Measurements from ENCODE around the gene MED22. TPM values are rescaled to one million over a fixed set of nuclear protein-coding genes. Genes with fewer than 3 reads are reported as not detected.

The MED22 gene
- total RNA-seq, 1 donor from 2014 or later, result 45.7 TPM

- DNase-seq (no peak), ATAC-seq (ENCODE audit: low read depth) (no peak)
- ChIA-PET CTCF (no interaction called here), POLR2A (no interaction called here)
- Mint-ChIP-seq H3K4me1 (peaks cover 46% of the 10 kb centered on the region), H3K36me3 (ENCODE audit: low read depth) (peaks cover 75% of the 10 kb centered on the region), H3K27ac (no peak overlapping the region), H3K27me3 (no peaks in the 10 kb centered on the region), H3K4me3 (no peak overlapping the region), H3K9me3 (no peaks in the 10 kb centered on the region)
- no peak for TF ChIP-seq CTCF (IDR thresholded peaks at IDR 0.05)
- intact Hi-C loops (cut with micrococcal nuclease), result no loop called here
These were observed 19.8 kb upstream of the MED22 start for GRCh38 chr9:133367778-133368177.

- ChIA-PET POLR2A (interaction anchor here (1.2 kb wide), 1 partner anchor 19 kb away, joined by 6 read pairs; the partner anchor contains the start of genes MED22 and RPL7A), CTCF (no interaction called here)
- peaks cover 40% of the 10 kb centered on the region for H3K4me1 Mint-ChIP-seq
- no peak overlapping the region for H3K4me3 Mint-ChIP-seq
- H3K27ac Mint-ChIP-seq, result no peak overlapping the region
- DNase-seq (no peak), ATAC-seq (ENCODE audit: low read depth) (no peak)
- TF ChIP-seq CTCF (IDR thresholded peaks at IDR 0.05), result no peak
- intact Hi-C loops (cut with micrococcal nuclease), result no loop called here
- H3K36me3 Mint-ChIP-seq (ENCODE audit: low read depth), result peaks cover 75% of the 10 kb centered on the region
- H3K27me3 Mint-ChIP-seq, result no peaks in the 10 kb centered on the region
- no peaks in the 10 kb centered on the region for H3K9me3 Mint-ChIP-seq
These were observed 19.3 kb upstream of the MED22 start for GRCh38 chr9:133367221-133367620.

GRCh38 chr9:133366435-133366834, 18.5 kb upstream of the MED22 start:
- DNase-seq, result no peak
- Mint-ChIP-seq H3K4me1 (peaks cover 33% of the 10 kb centered on the region), H3K9me3 (no peaks in the 10 kb centered on the region), H3K27ac (no peak overlapping the region), H3K4me3 (no peak overlapping the region), H3K36me3 (ENCODE audit: low read depth) (peaks cover 80% of the 10 kb centered on the region), H3K27me3 (no peaks in the 10 kb centered on the region)
- no peak for ATAC-seq (ENCODE audit: low read depth)
- TF ChIP-seq CTCF (IDR thresholded peaks at IDR 0.05), result no peak
- intact Hi-C loops (cut with micrococcal nuclease), result no loop called here
- ChIA-PET POLR2A (interaction anchor here (1.0 to 1.2 kb wide), 2 partner anchors 8 to 18 kb away, joined by 6 read pairs; partner anchors contain the start of genes MED22 and RPL7A), CTCF (interaction anchor here (1.2 kb wide), 1 partner anchor 13 kb away, joined by 3 read pairs; no protein-coding TSS in a partner anchor)

GRCh38 chr9:133362359-133363044, 14.6 kb upstream of the MED22 start:
- Mint-ChIP-seq H3K27ac (no peak overlapping the region), H3K9me3 (no peaks in the 10 kb centered on the region), H3K4me3 (no peak overlapping the region), H3K36me3 (ENCODE audit: low read depth) (peaks cover 78% of the 10 kb centered on the region), H3K4me1 (peaks cover 14% of the 10 kb centered on the region), H3K27me3 (no peaks in the 10 kb centered on the region)
- no peak for DNase-seq
- POLR2A ChIA-PET, result no interaction called here
- no peak for ATAC-seq (ENCODE audit: low read depth)
- TF ChIP-seq CTCF (IDR thresholded peaks at IDR 0.05), result no peak
- intact Hi-C loops (cut with micrococcal nuclease), result no loop called here
- CTCF ChIA-PET, result no interaction called here

GRCh38 chr9:133361507-133362092, 13.7 kb upstream of the MED22 start:
- Mint-ChIP-seq H3K27me3 (no peaks in the 10 kb centered on the region), H3K27ac (no peak overlapping the region), H3K36me3 (ENCODE audit: low read depth) (peaks cover 73% of the 10 kb centered on the region), H3K4me1 (peaks cover 22% of the 10 kb centered on the region), H3K9me3 (no peaks in the 10 kb centered on the region), H3K4me3 (no peak overlapping the region)
- ATAC-seq (ENCODE audit: low read depth), result no peak
- intact Hi-C loops (cut with micrococcal nuclease), result no loop called here
- TF ChIP-seq CTCF (IDR thresholded peaks at IDR 0.05), result no peak
- CTCF ChIA-PET, result no interaction called here
- POLR2A ChIA-PET, result no interaction called here
- DNase-seq, result no peak
